Measurements from ENCODE around the gene TTC12. TPM values are rescaled to one million over a fixed set of nuclear protein-coding genes. Genes with fewer than 3 reads are reported as not detected.

Gene TTC12
- total RNA-seq, 2 donors from 2014 or later = 21.6 TPM

- 58% methylated on average over 3 of the region's 3 CpGs for WGBS
- intact Hi-C loops (cut with DNase I) = no loop called here
- DNase-seq (ENCODE audit: low spot score) = no peak
- no peaks in the 10 kb centered on the region for H3K9me3 ChIP-seq
- no peaks in the 10 kb centered on the region for H3K27me3 ChIP-seq (replicated peaks; ENCODE audit: insufficient read depth)
- no peak overlapping the region for H3K4me3 ChIP-seq
- TF ChIP-seq POLR2AphosphoS5 (IDR thresholded peaks at IDR 0.05) = no peak
- H3K36me3 ChIP-seq = no peaks in the 10 kb centered on the region
- no peaks in the 10 kb centered on the region for H3K4me1 ChIP-seq (replicated peaks)
- no peak overlapping the region for H3K27ac ChIP-seq
These were observed 36.7 kb downstream of the TTC12 start for GRCh38 chr11:113351068-113351450.

GRCh38 chr11:113351480-113351879 lies 37.1 kb downstream of the TTC12 start:
- DNase-seq (ENCODE audit: low spot score) = no peak
- intact Hi-C loops (cut with DNase I) = no loop called here
- no peaks in the 10 kb centered on the region for H3K27me3 ChIP-seq (replicated peaks; ENCODE audit: insufficient read depth)
- H3K36me3 ChIP-seq = no peaks in the 10 kb centered on the region
- TF ChIP-seq CTCF (IDR thresholded peaks at IDR 0.05) (no peak), POLR2A (IDR thresholded peaks at IDR 0.05) (no peak), POLR2AphosphoS5 (IDR thresholded peaks at IDR 0.05) (no peak)
- no peak overlapping the region for H3K27ac ChIP-seq
- no peaks in the 10 kb centered on the region for H3K4me1 ChIP-seq (replicated peaks)
- no peaks in the 10 kb centered on the region for H3K9me3 ChIP-seq
- no peak overlapping the region for H3K4me3 ChIP-seq
- 84% methylated on average over 4 of the region's 4 CpGs for WGBS

GRCh38 chr11:113356203-113356602 lies 41.8 kb downstream of the TTC12 start:
- Histone ChIP-seq H3K9me3 (no peaks in the 10 kb centered on the region), H3K27me3 (replicated peaks; ENCODE audit: insufficient read depth) (no peaks in the 10 kb centered on the region), H3K27ac (no peak overlapping the region), H3K4me1 (replicated peaks) (no peaks in the 10 kb centered on the region), H3K4me3 (no peak overlapping the region), H3K36me3 (peaks cover 3 to 7% of the 10 kb centered on the region in 2 donors)
- intact Hi-C loops (cut with DNase I) = no loop called here
- 99% methylated on average over 3 of the region's 3 CpGs for WGBS
- TF ChIP-seq CTCF (IDR thresholded peaks at IDR 0.05) = no peak
- no peak for TF ChIP-seq POLR2A (IDR thresholded peaks at IDR 0.05)
- TF ChIP-seq POLR2AphosphoS5 (IDR thresholded peaks at IDR 0.05) = no peak
- DNase-seq (ENCODE audit: low spot score) = no peak

GRCh38 chr11:113363406-113363805 lies 49.0 kb downstream of the TTC12 start:
- no peak for DNase-seq (ENCODE audit: low spot score)
- H3K4me1 ChIP-seq (replicated peaks) = no peaks in the 10 kb centered on the region
- H3K9me3 ChIP-seq = no peaks in the 10 kb centered on the region
- H3K36me3 ChIP-seq = peaks cover 3 to 27% of the 10 kb centered on the region in 2 donors
- H3K27me3 ChIP-seq (replicated peaks; ENCODE audit: insufficient read depth) = no peaks in the 10 kb centered on the region
- intact Hi-C loops (cut with DNase I) = no loop called here
- H3K4me3 ChIP-seq = no peak overlapping the region
- TF ChIP-seq POLR2A (IDR thresholded peaks at IDR 0.05) (no peak), POLR2AphosphoS5 (IDR thresholded peaks at IDR 0.05) (no peak), CTCF (IDR thresholded peaks at IDR 0.05) (no peak)
- 75% methylated on average over 5 of the region's 5 CpGs for WGBS
- no peak overlapping the region for H3K27ac ChIP-seq

- WGBS = 82% methylated on average over 7 of the region's 7 CpGs
- Histone ChIP-seq H3K36me3 (peaks cover 3 to 27% of the 10 kb centered on the region in 2 donors), H3K9me3 (no peaks in the 10 kb centered on the region), H3K27ac (no peak overlapping the region), H3K4me1 (replicated peaks) (no peaks in the 10 kb centered on the region), H3K4me3 (no peak overlapping the region), H3K27me3 (replicated peaks; ENCODE audit: insufficient read depth) (no peaks in the 10 kb centered on the region)
- TF ChIP-seq POLR2AphosphoS5 (IDR thresholded peaks at IDR 0.05) (no peak), POLR2A (IDR thresholded peaks at IDR 0.05) (no peak), CTCF (IDR thresholded peaks at IDR 0.05) (no peak)
- intact Hi-C loops (cut with DNase I) = no loop called here
- no peak for DNase-seq (ENCODE audit: low spot score)
These were observed 49.7 kb downstream of the TTC12 start for GRCh38 chr11:113363996-113364641.

Measured in prostate gland (tissue), 2 donors.